Upper lobe of left lung (tissue), 4 donors: ENCODE results near the gene MIAT.

Experiments
- CTCF ChIP-seq, 6 experiments: fragments of 450-650 bp in 4 of 6; fragments of 200-600 bp in 2 of 6; sonication (generic) in 2 of 6; IDR thresholded peaks; one replicate each; pipeline ENCODE4 v1.5.1; 2016 to 2019; ENCODE audit warnings: antibody characterized with exemption in 6 of 6
- EP300 ChIP-seq, 4 donors: sonication (generic); formaldehyde crosslinking; IDR thresholded peaks; one replicate each; pipeline ENCODE4 v1.5.1; 2017; ENCODE audit warnings: antibody characterized with exemption in 4 of 4, control low read depth in 2 of 4
- POLR2A ChIP-seq, 4 donors: fragments of 450-650 bp; IDR thresholded peaks; one replicate each; pipeline ENCODE4 v1.5.1; 2016 to 2017; ENCODE audit warnings: antibody characterized with exemption in 4 of 4, mild to moderate bottlenecking in 2 of 4
- POLR2AphosphoS5 ChIP-seq, 2 donors: sonication (generic); formaldehyde crosslinking; IDR thresholded peaks; one replicate each; pipeline ENCODE4 v1.5.1; 2017; ENCODE audit warnings: antibody characterized with exemption in 2 of 2

- TF ChIP-seq CTCF (IDR thresholded peaks at IDR 0.05) = peak in 4 of 6 experiments; percentile 29 to 67 (median 44)
- peak in 2 of 4 donors; percentile 16 to 56 for TF ChIP-seq POLR2A (IDR thresholded peaks at IDR 0.05)
- peak; percentile 49 to 78 (median 68) for TF ChIP-seq EP300 (IDR thresholded peaks at IDR 0.05)
- TF ChIP-seq POLR2AphosphoS5 (IDR thresholded peaks at IDR 0.05) = peak; percentile 83 to 88
Observed at GRCh38 chr22:26672590-26673468, 15.4 kb downstream of the MIAT start.
